ENCODE data around the gene NINJ1.
"Not testable (repeated sequence)": the region's sequence is repeated elsewhere in the genome, so short reads cannot be mapped to it uniquely, and the experiment has no call there.

Gene NINJ1

DNA sequence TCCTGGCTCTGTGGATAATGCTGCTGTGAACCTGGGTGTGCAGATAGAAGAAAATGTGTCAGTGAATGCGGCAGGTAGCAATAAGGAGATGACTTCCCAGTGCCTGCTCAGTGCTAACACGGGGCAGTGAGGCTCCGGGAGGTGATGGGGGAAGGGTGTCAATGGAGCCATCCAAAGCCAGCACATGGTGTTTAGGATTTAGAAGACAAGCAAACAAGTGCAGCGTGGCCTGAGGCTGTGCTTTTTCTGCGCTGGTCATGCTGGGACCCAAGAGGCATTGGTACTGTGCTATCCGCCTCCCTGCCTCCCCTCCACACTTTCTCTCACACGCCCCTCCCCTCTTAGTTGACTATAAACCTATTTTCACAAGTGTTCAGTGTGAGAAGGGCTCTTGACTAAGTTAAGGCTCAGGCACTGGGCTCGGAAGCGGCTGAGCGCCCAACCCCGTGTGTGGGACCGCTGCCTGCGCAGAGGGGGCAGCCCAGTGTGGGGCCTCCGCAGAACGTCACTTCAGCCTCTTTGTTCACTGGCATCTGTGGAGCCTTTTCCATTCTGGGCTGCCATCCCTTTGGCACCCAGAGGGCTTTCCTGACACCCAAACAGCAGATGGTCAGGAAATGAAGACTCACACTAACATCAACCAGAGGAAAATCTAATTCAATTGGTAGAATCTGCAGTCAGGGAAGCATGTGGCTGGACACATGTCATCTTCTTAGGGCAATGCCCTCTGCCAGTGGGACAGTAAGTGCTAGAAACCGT lies 21.8 kb upstream of the NINJ1 start:
- Histone ChIP-seq H3K9me3 (ENCODE audit: control insufficient read depth in 1 of 2, low read length in 2 of 2) (no peaks in the 10 kb centered on the region), H3K27ac (ENCODE audit: low read length) (no peak overlapping the region), H3K36me3 (ENCODE audit: control insufficient read depth in 1 of 2, insufficient read depth in 2 of 2, low read length in 2 of 2) (no peaks in the 10 kb centered on the region), H3K27me3 (ENCODE audit: low read depth, low read length) (no peaks in the 10 kb centered on the region), H3K4me1 (ENCODE audit: control insufficient read depth in 1 of 2, insufficient read depth in 2 of 2, low read length in 2 of 2) (peaks cover 0 to 4% of the 10 kb centered on the region in 2 donors), H3K4me3 (ENCODE audit: low read depth in 1 of 2, low read length in 2 of 2) (no peak overlapping the region)

GRCh38 chr9:93154293-93154903 lies 20.3 kb upstream of the NINJ1 start:
- Histone ChIP-seq H3K4me3 (ENCODE audit: low read depth in 1 of 2, low read length in 2 of 2) (no peak overlapping the region), H3K4me1 (ENCODE audit: control insufficient read depth in 1 of 2, insufficient read depth in 2 of 2, low read length in 2 of 2) (no peaks in the 10 kb centered on the region), H3K27me3 (ENCODE audit: low read depth, low read length) (no peaks in the 10 kb centered on the region), H3K36me3 (ENCODE audit: control insufficient read depth in 1 of 2, insufficient read depth in 2 of 2, low read length in 2 of 2) (no peaks in the 10 kb centered on the region), H3K27ac (ENCODE audit: low read length) (no peak overlapping the region), H3K9me3 (ENCODE audit: control insufficient read depth in 1 of 2, low read length in 2 of 2) (no peaks in the 10 kb centered on the region)

- Histone ChIP-seq H3K4me1 (ENCODE audit: control insufficient read depth in 1 of 2, insufficient read depth in 2 of 2, low read length in 2 of 2) (no peaks in the 10 kb centered on the region), H3K27me3 (ENCODE audit: low read depth, low read length) (no peaks in the 10 kb centered on the region), H3K4me3 (ENCODE audit: low read depth in 1 of 2, low read length in 2 of 2) (no peak overlapping the region), H3K36me3 (ENCODE audit: control insufficient read depth in 1 of 2, insufficient read depth in 2 of 2, low read length in 2 of 2) (no peaks in the 10 kb centered on the region), H3K27ac (ENCODE audit: low read length) (no peak overlapping the region), H3K9me3 (ENCODE audit: control insufficient read depth in 1 of 2, low read length in 2 of 2) (no peaks in the 10 kb centered on the region)
Measured at GRCh38 chr9:93151097-93151784, 17.2 kb upstream of the NINJ1 start.

DNA sequence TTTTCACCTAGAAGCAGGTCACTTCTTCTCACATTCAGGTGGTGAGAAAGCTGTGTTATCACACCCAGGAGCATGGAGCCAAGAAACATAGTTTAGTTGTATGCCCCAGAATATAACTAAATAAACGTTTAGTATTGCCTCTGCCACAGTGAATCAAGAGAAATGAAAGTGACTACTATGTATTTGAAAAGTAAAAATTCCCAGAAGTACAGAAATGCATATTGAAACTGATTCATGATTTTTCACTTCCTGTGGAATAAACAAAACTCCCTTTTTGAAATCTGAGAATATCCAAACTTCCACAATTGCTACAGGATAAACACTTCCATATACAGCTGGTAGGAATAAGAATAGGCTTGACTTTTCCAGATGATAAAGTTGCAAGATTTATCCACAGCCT lies 15.3 kb upstream of the NINJ1 start:
- no peak overlapping the region for H3K4me3 ChIP-seq (ENCODE audit: low read depth in 1 of 2, low read length in 2 of 2)
- H3K4me1 ChIP-seq (ENCODE audit: control insufficient read depth in 1 of 2, insufficient read depth in 2 of 2, low read length in 2 of 2): peaks cover 0 to under 1% of the 10 kb centered on the region in 2 donors
- no peaks in the 10 kb centered on the region for H3K36me3 ChIP-seq (ENCODE audit: control insufficient read depth in 1 of 2, insufficient read depth in 2 of 2, low read length in 2 of 2)
- H3K9me3 ChIP-seq (ENCODE audit: control insufficient read depth in 1 of 2, low read length in 2 of 2): no peaks in the 10 kb centered on the region
- no peak overlapping the region for H3K27ac ChIP-seq (ENCODE audit: low read length)
- no peaks in the 10 kb centered on the region for H3K27me3 ChIP-seq (ENCODE audit: low read depth, low read length)

GRCh38 chr9:93148721-93149120 lies 14.7 kb upstream of the NINJ1 start:
- Histone ChIP-seq H3K36me3 (ENCODE audit: control insufficient read depth in 1 of 2, insufficient read depth in 2 of 2, low read length in 2 of 2) (no peaks in the 10 kb centered on the region), H3K27me3 (ENCODE audit: low read depth, low read length) (no peaks in the 10 kb centered on the region), H3K4me3 (ENCODE audit: low read depth in 1 of 2, low read length in 2 of 2) (no peak overlapping the region), H3K9me3 (ENCODE audit: control insufficient read depth in 1 of 2, low read length in 2 of 2) (no peaks in the 10 kb centered on the region), H3K27ac (ENCODE audit: low read length) (no peak overlapping the region), H3K4me1 (ENCODE audit: control insufficient read depth in 1 of 2, insufficient read depth in 2 of 2, low read length in 2 of 2) (peaks cover 0 to 5% of the 10 kb centered on the region in 2 donors)

DNA sequence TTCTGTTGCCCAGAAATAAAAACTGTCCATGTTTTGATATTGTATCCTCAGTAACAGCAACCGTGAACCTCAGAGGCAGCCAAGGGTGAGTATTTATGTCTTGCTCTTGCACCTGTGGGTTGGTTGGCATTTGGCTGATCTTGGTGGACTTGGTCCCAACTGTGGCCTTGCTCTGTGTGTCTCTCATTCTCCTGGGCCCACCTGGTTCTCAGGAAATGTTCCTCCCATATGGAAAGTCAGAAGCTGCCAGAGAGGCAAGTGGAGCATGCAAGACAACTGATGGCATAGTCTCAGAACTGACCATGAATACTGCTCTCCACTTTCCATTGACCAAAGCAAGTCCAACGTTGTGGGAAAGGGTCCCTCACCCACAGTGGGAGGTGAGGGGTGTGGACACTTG lies 13.6 kb upstream of the NINJ1 start:
- peaks cover 0 to 5% of the 10 kb centered on the region in 2 donors for H3K4me1 ChIP-seq (ENCODE audit: control insufficient read depth in 1 of 2, insufficient read depth in 2 of 2, low read length in 2 of 2)
- no peaks in the 10 kb centered on the region for H3K27me3 ChIP-seq (ENCODE audit: low read depth, low read length)
- no peak overlapping the region for H3K4me3 ChIP-seq (ENCODE audit: low read depth in 1 of 2, low read length in 2 of 2)
- no peaks in the 10 kb centered on the region for H3K36me3 ChIP-seq (ENCODE audit: control insufficient read depth in 1 of 2, insufficient read depth in 2 of 2, low read length in 2 of 2)
- no peak overlapping the region for H3K27ac ChIP-seq (ENCODE audit: low read length)
- H3K9me3 ChIP-seq (ENCODE audit: control insufficient read depth in 1 of 2, low read length in 2 of 2): no peaks in the 10 kb centered on the region

- not testable (repeated sequence) for H3K27me3 ChIP-seq (ENCODE audit: low read depth, low read length); H3K4me3 ChIP-seq (ENCODE audit: low read depth in 1 of 2, low read length in 2 of 2); H3K27ac ChIP-seq (ENCODE audit: low read length); H3K9me3 ChIP-seq (ENCODE audit: control insufficient read depth in 1 of 2, low read length in 2 of 2); H3K36me3 ChIP-seq (ENCODE audit: control insufficient read depth in 1 of 2, insufficient read depth in 2 of 2, low read length in 2 of 2); H3K4me1 ChIP-seq (ENCODE audit: control insufficient read depth in 1 of 2, insufficient read depth in 2 of 2, low read length in 2 of 2)
Measured at GRCh38 chr9:93146696-93147095, 12.6 kb upstream of the NINJ1 start.

- Histone ChIP-seq H3K27ac (ENCODE audit: low read length) (no peak overlapping the region), H3K4me3 (ENCODE audit: low read depth in 1 of 2, low read length in 2 of 2) (no peak overlapping the region), H3K36me3 (ENCODE audit: control insufficient read depth in 1 of 2, insufficient read depth in 2 of 2, low read length in 2 of 2) (no peaks in the 10 kb centered on the region), H3K9me3 (ENCODE audit: control insufficient read depth in 1 of 2, low read length in 2 of 2) (no peaks in the 10 kb centered on the region), H3K4me1 (ENCODE audit: control insufficient read depth in 1 of 2, insufficient read depth in 2 of 2, low read length in 2 of 2) (peaks cover 0 to 5% of the 10 kb centered on the region in 2 donors), H3K27me3 (ENCODE audit: low read depth, low read length) (no peaks in the 10 kb centered on the region)
Measured at GRCh38 chr9:93143830-93144530, 9.9 kb upstream of the NINJ1 start.

DNA sequence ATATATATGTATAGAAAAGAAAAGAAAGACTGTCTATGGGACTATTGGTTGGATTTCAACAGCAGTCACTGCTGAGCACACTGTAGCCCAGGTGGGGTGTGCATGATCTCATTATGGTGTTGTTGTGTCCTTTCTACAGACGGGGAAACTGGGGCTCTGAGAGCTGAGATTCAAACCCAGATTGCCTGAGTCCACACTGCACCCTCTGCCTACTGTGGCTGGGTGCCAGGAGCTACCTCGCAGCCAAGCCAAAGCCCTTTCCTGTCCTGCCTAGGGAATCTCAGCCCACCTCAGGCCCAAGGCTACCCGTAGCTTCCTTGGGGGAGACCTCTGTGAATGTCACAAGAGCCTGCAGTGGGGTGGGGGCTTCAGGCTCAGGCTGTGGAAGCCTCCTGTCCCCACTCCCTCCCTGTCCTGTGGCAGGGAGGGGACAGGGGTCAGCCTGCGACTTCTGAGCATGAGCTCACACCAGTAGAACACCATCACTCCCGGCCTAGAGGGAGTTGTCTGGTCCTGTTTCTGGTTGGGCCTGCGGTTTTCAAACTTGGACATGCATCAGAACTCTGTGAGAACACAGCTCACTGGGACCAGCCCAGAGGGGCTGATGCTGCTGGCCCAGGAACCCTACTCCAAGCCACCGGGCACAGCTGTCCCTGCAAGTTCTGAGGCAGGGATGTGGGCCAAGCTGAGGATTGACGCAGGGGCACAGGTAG lies 7.9 kb upstream of the NINJ1 start:
- no peaks in the 10 kb centered on the region for H3K36me3 ChIP-seq (ENCODE audit: control insufficient read depth in 1 of 2, insufficient read depth in 2 of 2, low read length in 2 of 2)
- H3K9me3 ChIP-seq (ENCODE audit: control insufficient read depth in 1 of 2, low read length in 2 of 2): peaks cover 0 to 3% of the 10 kb centered on the region in 2 donors
- no peak overlapping the region for H3K27ac ChIP-seq (ENCODE audit: low read length)
- H3K27me3 ChIP-seq (ENCODE audit: low read depth, low read length): no peaks in the 10 kb centered on the region
- H3K4me1 ChIP-seq (ENCODE audit: control insufficient read depth in 1 of 2, insufficient read depth in 2 of 2, low read length in 2 of 2): peaks cover 0 to 5% of the 10 kb centered on the region in 2 donors
- no peak overlapping the region for H3K4me3 ChIP-seq (ENCODE audit: low read depth in 1 of 2, low read length in 2 of 2)

DNA sequence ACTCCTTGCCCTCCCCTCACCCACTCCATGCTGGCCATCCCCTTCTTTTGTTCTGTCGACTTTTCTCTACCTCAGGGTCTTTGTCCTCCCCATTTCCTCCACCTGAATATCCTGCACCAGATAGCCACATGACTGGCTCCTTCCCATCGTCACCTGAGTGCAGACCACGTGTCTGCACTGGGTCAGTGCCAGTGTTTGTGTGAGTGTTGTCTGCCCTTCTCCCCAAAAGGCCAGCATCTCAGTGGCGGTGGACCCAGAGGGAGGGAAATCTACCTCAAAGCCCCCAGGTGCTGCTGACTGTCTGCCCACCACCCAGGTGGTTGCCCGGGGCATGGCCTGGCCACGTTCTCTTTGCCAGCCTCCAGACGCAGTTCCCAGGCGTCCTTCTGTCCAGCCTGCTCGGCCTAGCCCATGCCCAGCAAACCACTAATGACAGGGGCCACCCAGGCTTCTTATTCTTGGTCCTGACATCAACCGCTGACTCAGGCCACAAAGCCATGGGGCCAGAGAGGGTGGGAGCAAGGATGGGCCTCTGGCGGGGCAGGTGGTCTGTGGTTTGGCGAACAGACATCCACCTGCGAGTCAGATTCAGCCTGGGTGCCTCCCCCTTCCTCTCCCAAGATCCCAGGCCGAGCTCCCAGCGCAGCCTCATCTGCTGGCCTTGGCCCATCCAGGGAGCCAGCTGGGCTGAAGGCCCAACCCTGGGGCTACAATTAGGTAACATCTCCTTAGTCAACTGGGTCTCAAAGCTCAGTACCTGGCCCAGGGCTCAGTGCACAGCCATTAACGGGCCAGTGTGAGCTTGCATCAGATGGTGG lies 5.5 kb upstream of the NINJ1 start:
- H3K4me1 ChIP-seq (ENCODE audit: control insufficient read depth in 1 of 2, insufficient read depth in 2 of 2, low read length in 2 of 2): peaks cover 8 to 19% of the 10 kb centered on the region in 2 donors

More for the DNA sequence above, 5.5 kb upstream of the NINJ1 start:
- Histone ChIP-seq H3K27me3 (ENCODE audit: low read depth, low read length) (no peaks in the 10 kb centered on the region), H3K4me3 (ENCODE audit: low read depth in 1 of 2, low read length in 2 of 2) (no peak overlapping the region), H3K27ac (ENCODE audit: low read length) (no peak overlapping the region), H3K9me3 (ENCODE audit: control insufficient read depth in 1 of 2, low read length in 2 of 2) (peaks cover 0 to 3% of the 10 kb centered on the region in 2 donors), H3K36me3 (ENCODE audit: control insufficient read depth in 1 of 2, insufficient read depth in 2 of 2, low read length in 2 of 2) (no peaks in the 10 kb centered on the region)

Measured in muscle layer of duodenum (tissue), 2 donors.